GM21381 (cell line): ENCODE measurements around the gene CD180.

Source experiments
- ATAC-seq: cut with Tn5 transposase; IDR thresholded peaks from one replicate; pipeline ENCODE4 v1.9.1; 2021; ENCODE audit warnings: mild to moderate bottlenecking, moderate library complexity; ENCODE audit not compliant: unreplicated experiment

CD180 gene

GRCh38 chr5:67196537-67197059, at the start of gene CD180:
CD180 (minus strand) TSS chr5:67196799; CDS start chr5:67196641, 158 bp downstream.
- no peak for ATAC-seq

DNA sequence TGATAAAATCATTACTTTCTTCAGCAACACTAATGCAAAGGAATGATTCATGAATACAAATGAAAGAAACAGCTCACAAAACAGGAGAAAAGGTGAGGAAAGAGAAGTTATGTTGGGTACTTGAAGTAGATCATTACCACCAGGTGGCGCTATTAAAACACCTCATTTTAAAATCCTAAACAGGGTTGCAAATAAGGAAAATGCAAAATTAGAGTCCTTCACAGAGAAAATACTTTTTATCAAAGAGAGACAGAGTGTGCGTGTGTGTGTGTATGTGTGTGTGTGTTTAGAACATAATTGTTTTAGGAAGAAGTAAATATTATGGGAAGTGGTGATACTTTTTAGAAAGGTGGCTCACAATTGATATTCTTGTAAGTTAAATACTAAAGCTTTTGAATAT, 49.5 kb upstream of the CD180 start:
- ATAC-seq: no peak

DNA sequence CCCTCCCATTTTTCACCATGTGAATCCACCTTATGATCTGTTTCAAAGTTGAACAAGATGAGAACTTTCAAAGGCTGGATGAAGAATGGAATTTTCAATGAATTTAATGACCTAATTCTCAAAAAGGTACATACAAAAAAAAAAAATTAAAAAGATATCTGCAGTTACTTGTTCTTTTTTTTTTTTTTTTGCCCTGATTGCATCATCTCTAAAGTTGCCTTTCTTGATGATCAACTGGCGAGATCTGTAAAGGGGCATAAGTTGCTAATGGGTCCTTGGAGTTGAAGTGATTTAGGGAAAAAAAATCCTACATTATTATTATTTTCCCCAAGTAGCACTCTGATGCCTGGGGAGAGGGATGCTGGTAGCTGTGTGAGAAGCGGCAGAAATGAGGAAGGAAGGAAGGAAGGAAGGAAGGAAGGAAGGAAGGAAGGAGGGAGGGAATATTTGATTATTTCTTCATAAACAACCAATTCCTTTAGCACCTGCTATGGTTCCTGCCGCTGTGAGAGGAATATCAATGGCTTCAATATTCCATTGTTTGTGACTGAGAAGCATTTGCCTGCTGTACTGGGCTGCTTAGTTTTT, 48.8 kb upstream of the CD180 start:
- ATAC-seq: no peak

- no peak for ATAC-seq
These were observed 47.8 kb upstream of the CD180 start for GRCh38 chr5:67244345-67244793.

GRCh38 chr5:67243944-67244343, 47.3 kb upstream of the CD180 start:
- no peak for ATAC-seq

- no peak for ATAC-seq
These were observed 46.8 kb upstream of the CD180 start for GRCh38 chr5:67243349-67243748.

- no peak for ATAC-seq
These were observed 44.7 kb upstream of the CD180 start for GRCh38 chr5:67241326-67241725.

- no peak for ATAC-seq
These were observed 44.2 kb upstream of the CD180 start for GRCh38 chr5:67240846-67241245.

- no peak for ATAC-seq
These were observed 43.5 kb upstream of the CD180 start for GRCh38 chr5:67240065-67240464.

- ATAC-seq: no peak
These were observed 41.6 kb upstream of the CD180 start for GRCh38 chr5:67238191-67238590.

- ATAC-seq: no peak
These were observed 39.0 kb upstream of the CD180 start for GRCh38 chr5:67235399-67236110.

GRCh38 chr5:67234671-67235176, 38.1 kb upstream of the CD180 start:
- ATAC-seq: no peak

DNA sequence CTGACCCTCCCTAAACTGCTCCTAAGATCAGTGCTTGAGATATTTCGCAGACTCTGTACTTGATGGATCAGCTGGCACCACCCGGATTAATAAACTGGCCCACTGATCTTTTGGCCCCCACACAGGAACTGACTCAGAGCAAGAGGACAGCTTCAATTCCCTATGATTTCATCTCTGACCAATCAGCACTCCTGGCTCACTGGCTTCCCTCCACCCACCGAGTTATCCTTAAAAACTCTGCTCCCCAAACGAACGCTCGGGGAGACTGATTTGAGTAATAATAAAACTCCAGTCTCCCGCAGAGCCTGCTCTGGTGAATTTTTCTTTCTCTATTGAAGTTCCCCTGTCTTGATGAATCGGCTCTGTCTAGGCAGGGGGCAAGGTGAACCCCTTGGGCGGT, 36.5 kb upstream of the CD180 start:
- ATAC-seq: no peak

- no peak for ATAC-seq
These were observed 26.6 kb upstream of the CD180 start for GRCh38 chr5:67223211-67223610.

- ATAC-seq: peak; percentile 34
These were observed 25.8 kb upstream of the CD180 start for GRCh38 chr5:67222243-67223025.

DNA sequence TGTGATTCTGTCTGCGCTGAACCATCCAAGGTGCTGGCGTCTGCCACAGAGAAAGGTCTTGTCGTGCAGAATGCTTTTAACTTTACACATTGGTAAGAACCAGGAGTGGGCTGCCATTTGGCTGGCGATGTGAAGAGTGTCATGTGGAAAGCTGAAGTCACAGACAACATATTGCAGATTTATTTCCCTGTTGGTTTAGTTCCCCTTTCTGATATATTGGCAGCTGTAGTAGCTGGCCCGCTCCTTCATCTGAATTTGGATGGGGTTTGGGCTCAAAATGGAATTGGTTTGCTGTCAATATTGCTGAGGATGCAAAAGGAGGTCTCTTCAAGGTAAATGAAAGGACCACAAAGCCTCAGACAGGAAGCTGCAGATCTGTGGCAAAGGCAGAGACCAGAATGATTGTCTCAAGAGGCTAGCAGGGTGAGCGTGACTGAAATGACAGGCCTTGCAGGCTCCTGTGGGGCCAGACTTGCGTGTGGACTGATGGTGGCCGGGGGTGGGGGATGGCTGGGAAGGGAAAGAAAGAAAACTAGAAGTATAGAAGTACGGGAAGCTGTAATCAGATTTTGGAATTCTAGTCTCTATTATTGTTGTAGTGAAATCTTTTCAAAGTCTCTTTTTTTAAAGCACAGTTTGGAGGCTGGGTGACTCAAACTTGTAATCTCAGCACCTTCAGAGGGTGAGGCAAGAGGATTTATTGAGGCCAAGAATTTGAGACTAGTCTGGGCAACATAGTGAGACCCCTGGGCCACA, 25.1 kb upstream of the CD180 start:
- peak; percentile 90 for ATAC-seq

DNA sequence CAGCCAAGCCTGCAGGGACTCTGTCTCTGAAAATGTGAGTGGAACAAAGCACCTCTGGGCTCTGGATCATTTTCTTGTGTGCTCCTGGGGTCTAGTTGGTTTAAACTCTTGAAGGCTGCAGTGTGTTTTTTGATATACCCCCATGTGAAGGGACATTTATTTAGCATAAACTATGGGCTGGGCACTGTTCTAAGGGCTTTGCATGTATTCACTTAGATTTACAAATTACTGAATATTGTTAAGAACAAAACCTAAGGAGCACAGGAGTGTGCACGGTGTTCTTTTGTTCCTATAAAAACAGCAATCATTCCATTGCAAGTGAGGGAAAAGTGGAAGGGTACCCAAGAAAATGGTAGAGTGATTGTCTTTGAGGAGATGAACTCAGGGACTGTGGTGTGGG, 20.0 kb upstream of the CD180 start:
- no peak for ATAC-seq

DNA sequence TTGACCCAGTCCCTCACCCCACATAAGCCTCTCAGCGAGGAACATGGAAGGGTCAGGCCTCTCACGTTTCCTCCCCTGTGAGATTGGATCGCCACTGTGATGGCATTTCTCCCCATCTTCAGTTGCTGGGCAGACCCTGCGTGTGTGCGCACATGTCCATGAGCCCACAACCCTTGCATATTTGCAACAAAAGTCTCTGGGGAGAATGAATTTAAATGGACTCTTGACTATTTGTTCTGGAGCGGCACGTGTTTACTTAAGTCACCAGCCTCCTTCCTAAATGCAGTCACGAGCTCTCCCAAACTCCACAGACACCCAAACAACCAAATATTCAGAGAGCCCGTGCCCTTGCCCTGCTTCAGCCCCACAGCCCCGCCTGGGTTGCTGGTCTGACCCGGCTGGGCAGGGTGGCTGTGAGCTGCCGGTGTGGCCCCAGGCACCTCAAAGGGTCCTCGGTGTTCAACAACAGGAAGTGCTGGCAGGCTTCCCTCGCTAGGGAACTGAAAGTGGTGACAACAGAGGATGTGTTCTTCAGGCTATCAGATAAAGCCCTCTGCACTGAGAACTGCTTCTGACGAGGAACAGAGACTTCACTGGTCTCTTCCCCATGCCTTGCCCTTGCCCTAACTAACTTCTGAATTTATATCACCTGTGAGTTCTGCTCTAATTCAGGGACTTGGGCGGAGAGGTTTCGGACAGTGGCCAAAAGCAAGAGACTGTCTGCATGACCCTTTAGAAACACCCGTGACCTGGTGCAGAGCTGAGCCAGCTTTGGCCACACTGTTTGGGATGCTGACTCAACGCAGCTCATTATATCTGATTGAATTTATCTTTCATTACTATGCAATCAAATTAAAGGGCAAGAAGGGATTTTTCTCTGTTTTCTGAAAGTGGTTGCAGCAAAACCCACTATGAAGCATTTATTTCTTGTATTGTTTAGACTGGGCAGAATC, 19.2 kb upstream of the CD180 start:
- ATAC-seq: peak; percentile 98

GRCh38 chr5:67214707-67215447, 18.3 kb upstream of the CD180 start:
- ATAC-seq: no peak
